ENCODE data around the gene CSMD2. TPM values are rescaled to one million over a fixed set of nuclear protein-coding genes. Genes with fewer than 3 reads are reported as not detected.

CSMD2 gene
- total RNA-seq, 1 donor from 2014 or later = 0.98 TPM

DNA sequence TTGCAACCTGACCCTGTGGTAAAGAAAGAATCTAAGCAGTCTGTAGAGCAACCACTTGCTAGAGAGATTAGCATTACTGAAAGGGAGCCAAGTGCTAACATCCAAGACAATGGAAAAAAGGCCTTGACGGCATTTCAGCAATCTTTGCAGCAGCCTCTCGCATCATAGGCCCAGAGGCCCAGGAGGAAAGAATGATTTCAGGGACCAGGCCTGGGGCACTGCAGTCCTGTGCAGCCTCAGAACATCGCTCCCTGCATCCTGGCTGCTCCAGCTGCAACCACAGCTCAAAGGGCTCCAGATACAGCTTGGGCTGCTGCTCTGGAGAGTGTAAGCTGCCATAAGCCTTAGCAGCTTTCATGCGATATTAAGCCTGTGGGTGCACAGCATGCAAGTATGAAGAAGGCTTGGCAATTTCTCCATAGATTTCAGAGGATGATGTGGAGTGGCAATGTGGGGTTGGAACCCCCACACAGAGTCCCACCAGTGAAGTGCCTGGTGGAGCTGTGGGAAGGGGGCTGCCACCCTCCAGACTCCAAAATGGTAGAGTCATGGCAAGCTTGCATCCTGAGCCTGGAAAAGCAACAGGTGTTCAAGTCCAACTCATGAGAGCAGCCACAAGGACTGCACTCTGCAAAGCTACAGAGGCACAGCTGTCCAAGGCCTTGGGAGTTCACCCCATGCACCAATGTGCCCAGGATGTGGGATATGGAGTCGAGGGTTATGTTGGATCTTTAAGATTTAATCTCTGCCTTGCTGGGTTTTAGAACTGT, 411.8 kb downstream of the CSMD2 start:
- no peak overlapping the region for H3K4me3 ChIP-seq (ENCODE audit: low read depth, low read length)
- no peak for DNase-seq (ENCODE audit: low read depth)
- TF ChIP-seq, protein P1, sequence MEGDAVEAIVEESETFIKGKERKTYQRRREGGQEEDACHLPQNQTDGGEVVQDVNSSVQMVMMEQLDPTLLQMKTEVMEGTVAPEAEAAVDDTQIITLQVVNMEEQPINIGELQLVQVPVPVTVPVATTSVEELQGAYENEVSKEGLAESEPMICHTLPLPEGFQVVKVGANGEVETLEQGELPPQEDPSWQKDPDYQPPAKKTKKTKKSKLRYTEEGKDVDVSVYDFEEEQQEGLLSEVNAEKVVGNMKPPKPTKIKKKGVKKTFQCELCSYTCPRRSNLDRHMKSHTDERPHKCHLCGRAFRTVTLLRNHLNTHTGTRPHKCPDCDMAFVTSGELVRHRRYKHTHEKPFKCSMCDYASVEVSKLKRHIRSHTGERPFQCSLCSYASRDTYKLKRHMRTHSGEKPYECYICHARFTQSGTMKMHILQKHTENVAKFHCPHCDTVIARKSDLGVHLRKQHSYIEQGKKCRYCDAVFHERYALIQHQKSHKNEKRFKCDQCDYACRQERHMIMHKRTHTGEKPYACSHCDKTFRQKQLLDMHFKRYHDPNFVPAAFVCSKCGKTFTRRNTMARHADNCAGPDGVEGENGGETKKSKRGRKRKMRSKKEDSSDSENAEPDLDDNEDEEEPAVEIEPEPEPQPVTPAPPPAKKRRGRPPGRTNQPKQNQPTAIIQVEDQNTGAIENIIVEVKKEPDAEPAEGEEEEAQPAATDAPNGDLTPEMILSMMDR (conservative IDR thresholded peaks at IDR 0.05; ENCODE audit: low read depth, low read length) = no peak

DNA sequence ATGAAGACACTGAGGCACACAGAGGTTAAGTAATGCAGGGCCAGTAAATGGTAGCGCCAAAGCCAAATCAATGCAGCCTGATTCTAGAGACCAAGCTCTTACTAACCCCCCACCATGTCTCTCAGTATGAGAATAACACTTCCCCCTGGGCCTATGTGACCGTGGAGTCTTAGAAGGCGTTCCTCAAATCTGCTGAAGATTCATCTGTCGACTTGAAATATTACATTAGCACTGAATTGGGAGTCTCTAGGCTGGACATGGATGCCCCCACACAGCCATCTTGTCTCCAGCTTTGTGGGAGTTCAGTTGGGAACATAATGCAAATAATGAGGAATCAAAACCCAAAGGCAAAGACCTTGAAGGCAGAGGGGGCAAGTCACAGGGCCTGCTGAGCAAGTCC, 419.1 kb downstream of the CSMD2 start:
- TF ChIP-seq, protein P1 (conservative IDR thresholded peaks at IDR 0.05; ENCODE audit: low read depth, low read length) = no peak
- DNase-seq (ENCODE audit: low read depth) = no peak
- H3K4me3 ChIP-seq (ENCODE audit: low read depth, low read length) = no peak overlapping the region

DNA sequence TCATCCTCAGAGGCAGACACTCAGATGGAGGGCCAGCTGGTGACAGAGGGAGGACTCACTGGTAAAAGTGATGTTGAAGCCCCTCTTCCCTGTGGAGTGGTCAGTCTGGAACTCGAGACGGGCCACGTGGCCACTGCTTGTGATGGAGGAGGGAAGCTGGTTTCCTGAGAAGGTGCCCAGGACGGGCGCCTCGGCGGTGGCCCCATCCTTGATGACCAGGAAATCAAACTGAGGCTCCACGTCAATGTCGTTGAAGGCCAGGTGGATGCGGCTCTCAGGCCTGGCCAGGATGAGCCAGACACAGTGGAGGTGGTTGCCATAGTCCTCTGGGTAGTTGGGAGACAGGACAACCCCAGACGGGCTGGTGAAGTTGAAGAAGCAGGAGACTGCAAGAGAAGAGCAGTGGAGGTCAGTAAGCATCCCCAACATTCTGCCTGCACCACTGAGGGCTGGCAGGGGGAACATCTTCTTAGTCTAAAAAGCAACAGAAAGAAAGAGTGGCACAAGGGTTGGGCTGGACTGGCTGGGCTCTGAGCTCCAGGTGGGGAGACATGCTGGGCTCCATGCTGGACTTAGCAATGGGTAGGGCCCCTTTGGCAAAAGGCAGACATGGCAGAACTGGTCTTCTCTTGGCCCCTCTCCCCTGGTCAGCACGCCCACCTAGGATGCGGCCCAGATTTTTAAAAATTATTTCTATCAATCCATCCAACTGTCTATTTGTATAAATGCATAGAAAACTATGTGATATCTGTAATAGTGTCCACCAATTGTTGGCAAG, 421.6 kb downstream of the CSMD2 start:
- TF ChIP-seq, protein P1 (conservative IDR thresholded peaks at IDR 0.05; ENCODE audit: low read depth, low read length) = no peak
- no peak overlapping the region for H3K4me3 ChIP-seq (ENCODE audit: low read depth, low read length)
- no peak for DNase-seq (ENCODE audit: low read depth)

DNA sequence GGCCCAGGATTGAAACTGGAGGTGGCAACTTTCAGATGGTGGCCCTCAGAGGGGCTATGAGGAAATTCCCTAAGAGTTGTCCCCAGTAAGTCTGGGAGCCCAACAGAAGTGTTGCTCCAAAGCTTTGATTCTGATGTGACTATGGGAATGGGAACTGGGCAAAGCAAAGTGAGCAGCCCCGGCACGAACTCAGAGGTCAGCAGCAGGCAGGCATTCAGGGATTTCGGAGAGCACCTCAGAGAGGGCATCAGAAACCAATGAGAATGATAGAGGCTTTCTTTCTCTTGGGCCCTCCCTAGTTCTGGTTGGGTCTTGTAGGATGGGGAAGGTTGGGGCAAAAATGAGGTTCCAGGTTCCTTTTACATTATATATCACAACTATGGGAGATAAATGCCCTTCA, 422.4 kb downstream of the CSMD2 start:
- no peak overlapping the region for H3K4me3 ChIP-seq (ENCODE audit: low read depth, low read length)
- DNase-seq (ENCODE audit: low read depth) = no peak
- TF ChIP-seq, protein P1 (conservative IDR thresholded peaks at IDR 0.05; ENCODE audit: low read depth, low read length) = no peak

DNA sequence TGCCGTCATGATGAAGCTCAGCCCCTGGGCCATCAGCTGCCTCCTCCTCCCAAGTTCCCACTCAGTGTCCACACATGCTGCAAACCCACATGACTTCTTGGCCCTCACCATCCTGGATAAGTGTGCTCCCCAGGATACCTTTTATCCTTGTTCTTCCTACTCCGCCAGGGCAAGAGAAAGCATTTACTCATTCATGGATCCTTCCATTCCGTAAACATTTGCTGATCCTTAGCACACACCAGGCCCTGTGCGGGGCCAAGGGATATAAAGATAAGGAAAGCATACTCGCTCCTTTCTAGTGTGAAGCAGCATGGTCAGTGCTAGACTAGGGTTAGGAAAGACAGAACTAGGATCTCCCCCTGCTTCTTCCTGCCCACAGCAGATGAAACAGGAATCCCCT, 423.3 kb downstream of the CSMD2 start:
- H3K4me3 ChIP-seq (ENCODE audit: low read depth, low read length) = no peak overlapping the region
- TF ChIP-seq, protein P1 (conservative IDR thresholded peaks at IDR 0.05; ENCODE audit: low read depth, low read length) = no peak
- DNase-seq (ENCODE audit: low read depth) = no peak

DNA sequence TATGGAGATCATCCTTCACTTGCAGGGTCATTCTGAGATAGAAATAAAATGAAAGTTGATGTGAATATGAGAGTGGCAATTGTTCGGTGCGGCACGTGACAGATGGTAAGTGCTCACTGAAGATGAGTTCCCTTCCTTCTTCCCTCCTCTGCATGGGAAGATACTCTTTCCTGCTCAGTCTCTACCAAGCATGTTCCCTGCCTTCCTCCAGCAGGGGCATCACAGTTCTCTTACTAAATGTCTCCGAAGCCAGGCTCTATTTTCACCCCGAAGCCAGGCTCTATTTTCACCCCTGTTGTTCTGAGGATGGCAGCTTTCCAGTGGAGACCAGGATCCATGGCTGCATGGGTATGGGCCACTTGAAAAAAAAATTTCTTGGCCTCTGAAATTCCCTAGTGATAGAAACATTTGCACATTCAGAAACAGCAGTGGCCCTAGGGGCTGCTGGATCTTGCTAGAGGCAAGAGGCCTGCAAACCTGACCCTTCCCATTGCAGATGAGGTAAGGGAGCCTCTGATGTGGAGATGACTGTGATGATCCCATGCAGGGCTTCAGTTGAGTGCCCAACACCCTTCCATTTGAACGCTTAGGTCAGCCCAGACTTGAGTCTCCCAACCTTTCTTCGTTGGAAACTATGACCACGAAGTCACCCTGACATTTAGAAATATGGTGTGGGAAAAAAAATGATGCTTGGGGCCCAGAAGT, 424.8 kb downstream of the CSMD2 start:
- no peak overlapping the region for H3K4me3 ChIP-seq (ENCODE audit: low read depth, low read length)
- DNase-seq (ENCODE audit: low read depth) = no peak
- TF ChIP-seq, protein P1 (conservative IDR thresholded peaks at IDR 0.05; ENCODE audit: low read depth, low read length) = no peak
